Islet precursor cell (in vitro differentiated cells): ENCODE results near the gene LRP4.

Source experiments
- DNase-seq: peaks from one replicate; pipeline ENCODE4 v3.0.0-alpha.2; 2018

The LRP4 gene

GRCh38 chr11:46892838-46893237, 25.5 kb downstream of the LRP4 start:
- no peak for DNase-seq

- DNase-seq, result no peak
Observed at GRCh38 chr11:46892109-46892508, 26.2 kb downstream of the LRP4 start.

- no peak for DNase-seq
Observed at GRCh38 chr11:46890665-46891064, 27.7 kb downstream of the LRP4 start.

- peak; percentile 78 for DNase-seq
Observed at GRCh38 chr11:46889689-46890475, 28.5 kb downstream of the LRP4 start.

GRCh38 chr11:46889251-46889650, 29.1 kb downstream of the LRP4 start:
- DNase-seq, result no peak

GRCh38 chr11:46888636-46889035, 29.7 kb downstream of the LRP4 start:
- DNase-seq, result no peak

- no peak for DNase-seq
Observed at GRCh38 chr11:46886211-46886610, 32.1 kb downstream of the LRP4 start.

- DNase-seq, result no peak
Observed at GRCh38 chr11:46879056-46879585, 39.2 kb downstream of the LRP4 start.

- no peak for DNase-seq
Observed at GRCh38 chr11:46877580-46877979, 40.8 kb downstream of the LRP4 start.

- DNase-seq, result no peak
Observed at GRCh38 chr11:46876471-46876870, 41.9 kb downstream of the LRP4 start.

GRCh38 chr11:46874586-46874985, 43.8 kb downstream of the LRP4 start:
- no peak for DNase-seq

GRCh38 chr11:46868912-46869311, 49.4 kb downstream of the LRP4 start:
- DNase-seq, result no peak

- no peak for DNase-seq
Observed at GRCh38 chr11:46865340-46865739, 53.0 kb downstream of the LRP4 start.

GRCh38 chr11:46860218-46860617, 58.1 kb downstream of the LRP4 start:
- DNase-seq, result no peak

- no peak for DNase-seq
Observed at GRCh38 chr11:46858920-46859546, 59.3 kb downstream of the LRP4 start.

- no peak for DNase-seq
Observed at GRCh38 chr11:46857666-46858065, 60.7 kb downstream of the LRP4 start.

GRCh38 chr11:46856605-46857343, 61.6 kb downstream of the LRP4 start:
- DNase-seq, result no peak

- no peak for DNase-seq
Observed at GRCh38 chr11:46855863-46856262, 62.5 kb downstream of the LRP4 start.

GRCh38 chr11:46855167-46855566, 63.2 kb downstream of the LRP4 start:
- DNase-seq, result no peak

GRCh38 chr11:46850829-46851380, 67.4 kb downstream of the LRP4 start:
- DNase-seq, result no peak

GRCh38 chr11:46849631-46850030, 68.7 kb downstream of the LRP4 start:
- DNase-seq, result no peak

GRCh38 chr11:46846510-46846830, 71.9 kb downstream of the LRP4 start:
- DNase-seq, result no peak

- DNase-seq, result peak; percentile 94
Observed at GRCh38 chr11:46845740-46846509, 72.4 kb downstream of the LRP4 start, which contains the start of gene CKAP5. TSS of gene CKAP5 (minus strand) at chr11:46846280. CDS start at chr11:46821231, 25,049 bp downstream.
